OCI-LY7 (cell line): ENCODE measurements around the gene TBC1D4. TPM values are rescaled to one million over a fixed set of nuclear protein-coding genes. Genes with fewer than 3 reads are reported as not detected.

ENCODE experiments used
- BruUV-seq: library from RNA; stranded (reverse); fragments of 400-500 nt; replicated peaks from 2 replicates; lab custom pipeline; 2021; lab: Mats Ljungman, UMichigan
- CTCF ChIA-PET: fragments of 300-600 bp; sonication (Branson Sonifier 250); formaldehyde crosslinking; loops from one replicate; lab custom pipeline; 2022; ENCODE audit warnings: antibody characterized with exemption; ENCODE audit not compliant: unreplicated experiment; lab: Charles Lee
- POLR2A ChIA-PET: fragments of 300-600 bp; sonication (Branson Sonifier 250); formaldehyde crosslinking; loops from one replicate; lab custom pipeline; 2022; ENCODE audit warnings: antibody characterized with exemption; lab: Charles Lee
- DNase-seq: peaks from one replicate; pipeline ENCODE4 v3.0.0-alpha.2; 2015; ENCODE audit warnings: low spot score
- H2AFZ ChIP-seq: fragments of 200-600 bp; sonication (generic), shearing (Covaris generic); 2 replicates; pipeline ENCODE4 v1.6.1; 2014; ENCODE audit warnings: mild to moderate bottlenecking, antibody characterized with exemption, low read length, moderate library complexity
- H3K27ac ChIP-seq: fragments of 200-600 bp; sonication (generic); 2 replicates; pipeline ENCODE4 v1.5.1; 2014; ENCODE audit warnings: mixed run types, low read depth, mild to moderate bottlenecking, moderate library complexity, low read length, inconsistent platforms; ENCODE audit not compliant: poor library complexity, severe bottlenecking
- H3K36me3 ChIP-seq: fragments of 200-600 bp; sonication (generic); 2 replicates; pipeline ENCODE4 v1.6.1; 2014; ENCODE audit warnings: mild to moderate bottlenecking, antibody characterized with exemption, low read length, moderate library complexity, mixed read lengths; ENCODE audit not compliant: insufficient read depth
- H3K4me1 ChIP-seq: fragments of 200-600 bp; sonication (generic); 2 replicates; pipeline ENCODE4 v1.5.1; 2014; ENCODE audit warnings: mild to moderate bottlenecking, low read length; ENCODE audit not compliant: insufficient read depth, poor library complexity, severe bottlenecking
- H3K4me2 ChIP-seq: fragments of 200-600 bp; sonication (generic); 2 replicates; pipeline ENCODE4 v1.6.1; 2014; ENCODE audit warnings: mild to moderate bottlenecking, low read length
- H3K4me3 ChIP-seq: fragments of 200-600 bp; sonication (generic); 2 replicates; pipeline ENCODE4 v1.5.1; 2014; ENCODE audit warnings: mild to moderate bottlenecking, low read depth, low read length; ENCODE audit not compliant: poor library complexity, severe bottlenecking
- H3K79me2 ChIP-seq: fragments of 200-600 bp; sonication (generic); 2 replicates; pipeline ENCODE4 v1.6.1; 2016; ENCODE audit warnings: low read depth, mild to moderate bottlenecking, low read length, moderate library complexity, mixed read lengths; ENCODE audit not compliant: insufficient read depth
- H3K9me2 ChIP-seq: fragments of 200-600 bp; sonication (generic); 2 replicates; pipeline ENCODE4 v1.6.1; 2016; ENCODE audit warnings: mild to moderate bottlenecking, low read length, mixed read lengths; ENCODE audit not compliant: insufficient read depth
- H3K9me3 ChIP-seq: fragments of 200-600 bp; sonication (generic); 2 replicates; pipeline ENCODE4 v1.6.1; 2014; ENCODE audit warnings: mild to moderate bottlenecking, mixed run types, low read length, mixed read lengths
- H4K20me1 ChIP-seq: fragments of 200-600 bp; sonication (generic); 2 replicates; pipeline ENCODE4 v1.6.1; 2014; ENCODE audit warnings: mild to moderate bottlenecking, antibody characterized with exemption, low read length, moderate library complexity, mixed read lengths; ENCODE audit not compliant: insufficient read depth
- CTCF ChIP-seq: fragments of 200-600 bp; sonication (generic); conservative IDR thresholded peaks from 2 replicates; pipeline ENCODE4 v1.5.1; 2014; ENCODE audit warnings: mild to moderate bottlenecking, antibody characterized with exemption, low read length, moderate library complexity, mixed read lengths
- EZH2phosphoT487 ChIP-seq: fragments of 200-600 bp; sonication (generic); IDR thresholded peaks from 2 replicates; pipeline ENCODE4 v1.6.1; 2018; ENCODE audit warnings: low read depth, borderline replicate concordance, mild to moderate bottlenecking, mixed run types, antibody characterized with exemption, low read length, moderate library complexity, mixed read lengths
- intact Hi-C: fragments of 100-400 bp; cut with micrococcal nuclease; formaldehyde crosslinking; loops from one replicate; pipeline ENCODE4 v1.10.0; 2022; ENCODE audit not compliant: unreplicated experiment
- total RNA-seq, 2 experiments: library from RNA; depleted of rRNA in 1 of 2; stranded (reverse); fragments of >200 nt in 1 of 2; shearing (Covaris generic) in 1 of 2; gene quantifications; 2 replicates each; pipeline ENCODE4 v1.2.3, GENCODE V29; 2014 to 2022

Gene TBC1D4
- total RNA-seq, 2 experiments from 2014 or later: 21.7 to 24.3 TPM

- Histone ChIP-seq H2AFZ (peak overlapping the region; percentile 21; the same call in 1 of the 2 replicates), H3K27ac (peak overlapping the region; percentile 77), H3K4me2 (0 out of 2 replicates have a peak overlapping the region, but pooled peaks have one; percentile 13), H3K9me3 (peaks cover 4% of the 10 kb centered on the region; the same call in 1 of the 2 replicates), H3K4me3 (no peak overlapping the region), H3K79me2 (peaks cover 51% of the 10 kb centered on the region), H3K4me1 (peaks cover 94% of the 10 kb centered on the region), H3K36me3 (peaks cover 6% of the 10 kb centered on the region), H3K9me2 (no peaks in the 10 kb centered on the region), H4K20me1 (no peaks in the 10 kb centered on the region)
- BruUV-seq: no TSS peak
- ChIA-PET CTCF (no interaction called here), POLR2A (interaction anchor here (0.5 to 1.6 kb wide), 8 partner anchors 10 to 1429 kb away, joined by 3 to 5 read pairs (median 3); no protein-coding TSS in a partner anchor)
- TF ChIP-seq CTCF (no peak), EZH2phosphoT487 (no peak)
- intact Hi-C loops: loop anchor here (2.0 to 5.0 kb wide), 2 partner anchors 71 to 1440 kb away; partner anchors contain the start of gene TBC1D4
- DNase-seq: no peak
Observed at GRCh38 chr13:75411924-75412537, 69.9 kb downstream of the TBC1D4 start.

- intact Hi-C loops: loop anchor here (2.0 to 5.0 kb wide), 2 partner anchors 73 to 1438 kb away; partner anchors contain the start of gene TBC1D4
- BruUV-seq: no TSS peak
- peak overlapping the region; percentile 50 for H3K4me3 ChIP-seq
- ChIA-PET CTCF (interaction anchor here (1.0 kb wide), 1 partner anchor 72 kb away, joined by 4 read pairs; the partner anchor contains the start of gene TBC1D4), POLR2A (interaction anchor here (0.6 to 1.9 kb wide), 6 partner anchors 9 to 426 kb away, joined by 3 to 11 read pairs (median 3); no protein-coding TSS in a partner anchor)
- peak; percentile 93 for DNase-seq
- H4K20me1 ChIP-seq: no peaks in the 10 kb centered on the region
- H3K4me1 ChIP-seq: peaks cover 82% of the 10 kb centered on the region
- TF ChIP-seq CTCF: no peak
- peaks cover 4% of the 10 kb centered on the region; the same call in 1 of the 2 replicates for H3K9me3 ChIP-seq
- H3K4me2 ChIP-seq: peak overlapping the region; percentile 68
- H2AFZ ChIP-seq: peak overlapping the region; percentile 6; the same call in 1 of the 2 replicates
- peaks cover 39% of the 10 kb centered on the region for H3K79me2 ChIP-seq
- H3K9me2 ChIP-seq: no peaks in the 10 kb centered on the region
- peak overlapping the region; percentile 91 for H3K27ac ChIP-seq
- peaks cover 6% of the 10 kb centered on the region for H3K36me3 ChIP-seq
Observed at GRCh38 chr13:75410207-75410606, 71.8 kb downstream of the TBC1D4 start.

- no TSS peak for BruUV-seq
- H3K36me3 ChIP-seq: peaks cover 6% of the 10 kb centered on the region
- no peak overlapping the region for H3K27ac ChIP-seq
- H3K9me2 ChIP-seq: no peaks in the 10 kb centered on the region
- no peak overlapping the region for H2AFZ ChIP-seq
- peaks cover 4% of the 10 kb centered on the region; the same call in 1 of the 2 replicates for H3K9me3 ChIP-seq
- TF ChIP-seq CTCF (no peak), EZH2phosphoT487 (no peak)
- no peak overlapping the region for H3K4me3 ChIP-seq
- CTCF ChIA-PET: no interaction called here
- intact Hi-C loops: no loop called here
- H3K4me2 ChIP-seq: no peak overlapping the region
- DNase-seq: no peak
- peaks cover 42% of the 10 kb centered on the region for H3K79me2 ChIP-seq
- H3K4me1 ChIP-seq: peaks cover 76% of the 10 kb centered on the region
- no peaks in the 10 kb centered on the region for H4K20me1 ChIP-seq
- POLR2A ChIA-PET: interaction anchor here (1.4 kb wide), 1 partner anchor 22 kb away, joined by 3 read pairs; no protein-coding TSS in a partner anchor
Observed at GRCh38 chr13:75407998-75408397, 74.0 kb downstream of the TBC1D4 start.
